ENCODE measurements around the gene DNAH1.

DNAH1 gene

GRCh38 chr3:52359116-52359855 is 43.2 kb downstream of the DNAH1 start:
- TF ChIP-seq TEAD4 (IDR thresholded peaks at IDR 0.05) (no peak), REST (IDR thresholded peaks at IDR 0.05; ENCODE audit: low read depth) (no peak), CREB1 (IDR thresholded peaks at IDR 0.05; ENCODE audit: low read depth) (no peak), EP300 (IDR thresholded peaks at IDR 0.05; ENCODE audit: borderline replicate concordance) (no peak), ZBTB7A (IDR thresholded peaks at IDR 0.05; ENCODE audit: low read depth) (no peak)

- no peak for TF ChIP-seq RAD21 (IDR thresholded peaks at IDR 0.05; ENCODE audit: low read depth)
Measured at GRCh38 chr3:52361011-52361410, 44.9 kb downstream of the DNAH1 start.

GRCh38 chr3:52361454-52361853 is 45.3 kb downstream of the DNAH1 start:
- TF ChIP-seq CREB1 (IDR thresholded peaks at IDR 0.05; ENCODE audit: low read depth) (no peak), CEBPB (IDR thresholded peaks at IDR 0.05) (no peak), MAX (IDR thresholded peaks at IDR 0.05) (no peak), TCF12 (IDR thresholded peaks at IDR 0.05; ENCODE audit: low read depth) (no peak)

GRCh38 chr3:52361898-52362297 is 45.8 kb downstream of the DNAH1 start:
- no peak for TF ChIP-seq TCF12 (IDR thresholded peaks at IDR 0.05; ENCODE audit: low read depth)
- TF ChIP-seq TEAD4 (IDR thresholded peaks at IDR 0.05), result no peak

- TF ChIP-seq NFIC (IDR thresholded peaks at IDR 0.05), result 0 out of 2 replicates have a peak, but pooled peaks have one; percentile 15
- no peak for TF ChIP-seq TCF12 (IDR thresholded peaks at IDR 0.05; ENCODE audit: low read depth)
Measured at GRCh38 chr3:52364322-52365035, 48.4 kb downstream of the DNAH1 start.

GRCh38 chr3:52366527-52366926 is 50.4 kb downstream of the DNAH1 start:
- TF ChIP-seq TAF1 (IDR thresholded peaks at IDR 0.05; ENCODE audit: low read depth), result no peak
- no peak for TF ChIP-seq YY1 (IDR thresholded peaks at IDR 0.05; ENCODE audit: low read depth)
- TF ChIP-seq NFIC (IDR thresholded peaks at IDR 0.05), result no peak
- no peak for TF ChIP-seq EP300 (IDR thresholded peaks at IDR 0.05; ENCODE audit: borderline replicate concordance)
- no peak for TF ChIP-seq TCF12 (IDR thresholded peaks at IDR 0.05; ENCODE audit: low read depth)
- TF ChIP-seq REST (IDR thresholded peaks at IDR 0.05; ENCODE audit: low read depth), result no peak
- TF ChIP-seq EGR1 (IDR thresholded peaks at IDR 0.05), result no peak
- no peak for TF ChIP-seq RAD21 (IDR thresholded peaks at IDR 0.05; ENCODE audit: low read depth)
- no peak for TF ChIP-seq CEBPB (IDR thresholded peaks at IDR 0.05)
- no peak for TF ChIP-seq MAX (IDR thresholded peaks at IDR 0.05)
- TF ChIP-seq TEAD4 (IDR thresholded peaks at IDR 0.05), result no peak
- no peak for TF ChIP-seq ZBTB7A (IDR thresholded peaks at IDR 0.05; ENCODE audit: low read depth)
- no peak for TF ChIP-seq FOXM1 (IDR thresholded peaks at IDR 0.05; ENCODE audit: borderline replicate concordance, low read depth)
- no peak for TF ChIP-seq USF1 (IDR thresholded peaks at IDR 0.05)

Measured in Ishikawa (cell line).